Smooth muscle cell (in vitro differentiated cells): Measurements from ENCODE around the gene STK10. TPM values are rescaled to one million over a fixed set of nuclear protein-coding genes. Genes with fewer than 3 reads are reported as not detected.

Source experiments
- DNase-seq: peaks from one replicate; lab custom pipeline; 2025; ENCODE audit not compliant: unreplicated experiment; lab: John Stamatoyannopoulos, UW
- H2AFZ ChIP-seq: fragments of 200-600 bp; sonication (generic); 2 replicates; pipeline ENCODE4 v1.6.0; 2016; ENCODE audit warnings: antibody characterized with exemption, low read depth, mild to moderate bottlenecking
- H3F3A ChIP-seq: fragments of 200-600 bp; sonication (generic); 2 replicates; pipeline ENCODE4 v1.6.0; 2017; ENCODE audit warnings: antibody characterized with exemption, low read depth
- H3K27ac ChIP-seq: fragments of 200-600 bp; sonication (generic); 2 replicates; pipeline ENCODE4 v1.5.1; 2016; ENCODE audit warnings: low read depth, mild to moderate bottlenecking
- H3K27me3 ChIP-seq: fragments of 200-600 bp; sonication (generic); 2 replicates; pipeline ENCODE4 v1.6.1; 2016; ENCODE audit warnings: low read depth, mild to moderate bottlenecking
- H3K36me3 ChIP-seq: fragments of 200-600 bp; sonication (generic); 2 replicates; pipeline ENCODE4 v1.5.1; 2016; ENCODE audit warnings: low read depth
- H3K4me1 ChIP-seq: fragments of 200-600 bp; sonication (generic); 2 replicates; pipeline ENCODE4 v1.5.1; 2016; ENCODE audit warnings: low read depth
- H3K4me2 ChIP-seq: fragments of 200-600 bp; sonication (generic); 2 replicates; pipeline ENCODE4 v1.6.0; 2016; ENCODE audit warnings: mild to moderate bottlenecking
- H3K4me3 ChIP-seq: fragments of 200-600 bp; sonication (generic); 2 replicates; pipeline ENCODE4 v1.5.1; 2016; ENCODE audit warnings: mild to moderate bottlenecking
- H3K79me2 ChIP-seq: fragments of 200-600 bp; sonication (generic); 2 replicates; pipeline ENCODE4 v1.6.0; 2016; ENCODE audit warnings: low read depth, mild to moderate bottlenecking
- H3K9ac ChIP-seq: fragments of 200-600 bp; sonication (generic); 2 replicates; pipeline ENCODE4 v1.6.0; 2016; ENCODE audit warnings: low read depth
- H3K9me3 ChIP-seq: fragments of 200-600 bp; sonication (generic); replicated peaks from 2 replicates; pipeline ENCODE4 v1.5.1; 2016; ENCODE audit warnings: low read depth
- H4K20me1 ChIP-seq: fragments of 200-600 bp; sonication (generic); 2 replicates; pipeline ENCODE4 v1.6.0; 2016; ENCODE audit warnings: low read depth
- WGBS: methylation state at CpG from one replicate; pipeline ENCODE4 v1.1.7; 2016; ENCODE audit warnings: low lambda C conversion rate; 5-methylcytosine and 5-hydroxymethylcytosine counted together
- polyA plus RNA-seq: library from polyadenylated mRNA; unstranded; fragments of >200 nt; fragmentation: Nextera tagmentation; extraction: Ambion mirVana; gene quantifications from 2 replicates; pipeline ENCODE4 v1.2.1, GENCODE V29; 2016
- total RNA-seq: library from RNA; depleted of rRNA; stranded (reverse); fragments of >200 nt; gene quantifications from 2 replicates; pipeline ENCODE4 v1.2.3, GENCODE V29; 2014
- TF ChIP-seq, protein P1 (sequence below): fragments of 200-600 bp; sonication (generic); IDR thresholded peaks from 2 replicates; pipeline ENCODE4 v1.5.1; 2017; ENCODE audit warnings: borderline replicate concordance, mild to moderate bottlenecking, antibody characterized with exemption; ENCODE audit not compliant: insufficient read depth, poor library complexity, severe bottlenecking

The STK10 gene
- total and polyA plus RNA-seq, 2 experiments from 2014 or later = 10.7 to 26.0 TPM

DNA sequence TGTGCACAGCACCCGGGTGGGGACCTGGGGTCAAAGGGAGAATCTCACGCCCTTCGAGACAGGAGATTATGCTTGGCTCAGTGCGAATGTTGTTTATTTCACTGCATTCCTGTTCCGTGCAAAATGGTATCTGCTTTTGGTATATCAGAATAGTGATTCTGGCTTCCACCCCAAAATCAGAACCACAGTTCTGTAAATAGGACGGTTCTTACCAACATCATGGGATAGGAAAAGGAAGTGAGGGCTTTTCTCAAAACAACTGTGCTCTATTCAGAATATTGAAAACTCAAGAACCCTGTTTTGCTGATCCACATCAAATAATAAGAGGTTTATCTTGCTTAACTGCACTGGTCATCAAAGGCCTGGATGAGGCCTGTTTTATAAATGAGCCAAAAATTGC, 129.9 kb downstream of the STK10 start:
- no peak overlapping the region for H2AFZ ChIP-seq
- no peaks in the 10 kb centered on the region for H3F3A ChIP-seq
- no peaks in the 10 kb centered on the region for H3K36me3 ChIP-seq
- no peaks in the 10 kb centered on the region for H3K27me3 ChIP-seq
- H3K9me3 ChIP-seq = no peaks in the 10 kb centered on the region
- H3K27ac ChIP-seq = no peak overlapping the region
- no peak overlapping the region for H3K9ac ChIP-seq
- H3K4me1 ChIP-seq = no peaks in the 10 kb centered on the region
- 94% methylated on average over 6 of the region's 6 CpGs for WGBS
- H3K4me3 ChIP-seq = no peak overlapping the region
- TF ChIP-seq, protein P1, sequence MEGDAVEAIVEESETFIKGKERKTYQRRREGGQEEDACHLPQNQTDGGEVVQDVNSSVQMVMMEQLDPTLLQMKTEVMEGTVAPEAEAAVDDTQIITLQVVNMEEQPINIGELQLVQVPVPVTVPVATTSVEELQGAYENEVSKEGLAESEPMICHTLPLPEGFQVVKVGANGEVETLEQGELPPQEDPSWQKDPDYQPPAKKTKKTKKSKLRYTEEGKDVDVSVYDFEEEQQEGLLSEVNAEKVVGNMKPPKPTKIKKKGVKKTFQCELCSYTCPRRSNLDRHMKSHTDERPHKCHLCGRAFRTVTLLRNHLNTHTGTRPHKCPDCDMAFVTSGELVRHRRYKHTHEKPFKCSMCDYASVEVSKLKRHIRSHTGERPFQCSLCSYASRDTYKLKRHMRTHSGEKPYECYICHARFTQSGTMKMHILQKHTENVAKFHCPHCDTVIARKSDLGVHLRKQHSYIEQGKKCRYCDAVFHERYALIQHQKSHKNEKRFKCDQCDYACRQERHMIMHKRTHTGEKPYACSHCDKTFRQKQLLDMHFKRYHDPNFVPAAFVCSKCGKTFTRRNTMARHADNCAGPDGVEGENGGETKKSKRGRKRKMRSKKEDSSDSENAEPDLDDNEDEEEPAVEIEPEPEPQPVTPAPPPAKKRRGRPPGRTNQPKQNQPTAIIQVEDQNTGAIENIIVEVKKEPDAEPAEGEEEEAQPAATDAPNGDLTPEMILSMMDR = no peak
- no peaks in the 10 kb centered on the region for H3K79me2 ChIP-seq
- H4K20me1 ChIP-seq = no peaks in the 10 kb centered on the region
- H3K4me2 ChIP-seq = no peak overlapping the region
- no peak for DNase-seq

DNA sequence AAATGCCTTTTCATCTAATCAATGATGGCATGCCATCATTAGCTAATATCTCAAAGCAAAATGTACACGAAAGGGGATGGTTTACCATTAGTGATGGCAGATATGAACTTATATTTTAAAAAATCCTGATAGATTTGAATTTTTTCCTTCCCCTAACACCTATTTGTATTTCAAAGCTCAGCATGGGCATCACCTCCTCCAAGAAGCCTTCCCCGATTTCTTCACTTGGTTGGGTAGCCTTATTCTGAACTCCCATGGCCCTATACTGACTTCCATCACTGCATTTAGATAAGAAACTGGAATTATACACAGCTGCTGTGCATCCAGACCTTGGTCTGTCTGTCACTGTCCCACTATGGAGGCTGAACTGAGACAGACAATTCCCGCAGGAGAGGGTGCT, 132.0 kb downstream of the STK10 start:
- Histone ChIP-seq H3K27me3 (no peaks in the 10 kb centered on the region), H4K20me1 (no peaks in the 10 kb centered on the region), H3K4me3 (no peak overlapping the region), H3K79me2 (no peaks in the 10 kb centered on the region), H3K27ac (no peak overlapping the region), H3K9ac (no peak overlapping the region), H2AFZ (no peak overlapping the region), H3K4me2 (no peak overlapping the region), H3F3A (no peaks in the 10 kb centered on the region), H3K36me3 (no peaks in the 10 kb centered on the region), H3K9me3 (no peaks in the 10 kb centered on the region), H3K4me1 (no peaks in the 10 kb centered on the region)
- 98% methylated on average over 3 of the region's 3 CpGs for WGBS
- TF ChIP-seq, protein P1 = no peak
- DNase-seq = no peak

DNA sequence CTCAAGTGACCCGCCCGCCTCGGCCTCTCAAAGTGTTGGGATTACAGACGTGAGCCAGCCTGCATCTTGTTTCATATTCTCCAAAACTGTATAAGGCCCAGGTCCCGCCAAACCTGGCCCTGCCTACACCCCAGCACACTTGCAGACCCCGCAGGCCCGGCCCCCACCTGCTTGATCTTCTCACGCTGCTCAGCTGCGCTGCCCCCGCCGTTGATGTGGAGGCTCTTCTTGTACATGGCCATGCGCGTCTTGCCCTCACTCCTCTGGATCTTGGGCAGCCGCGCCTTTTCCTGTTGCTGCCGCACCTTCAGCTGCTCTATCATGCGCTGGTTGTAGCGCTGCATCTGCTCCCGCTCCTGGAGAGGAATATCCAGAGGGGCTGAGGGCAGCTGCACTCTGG, 132.6 kb downstream of the STK10 start:
- Histone ChIP-seq H3K79me2 (no peaks in the 10 kb centered on the region), H3K27me3 (no peaks in the 10 kb centered on the region), H3K4me3 (no peak overlapping the region), H3K36me3 (no peaks in the 10 kb centered on the region), H4K20me1 (no peaks in the 10 kb centered on the region), H3K4me2 (no peak overlapping the region), H3K9ac (no peak overlapping the region), H2AFZ (no peak overlapping the region), H3K9me3 (no peaks in the 10 kb centered on the region), H3F3A (no peaks in the 10 kb centered on the region), H3K27ac (no peak overlapping the region), H3K4me1 (no peaks in the 10 kb centered on the region)
- TF ChIP-seq, protein P1 = no peak
- WGBS = 98% methylated on average over 19 of the region's 19 CpGs
- DNase-seq = no peak

DNA sequence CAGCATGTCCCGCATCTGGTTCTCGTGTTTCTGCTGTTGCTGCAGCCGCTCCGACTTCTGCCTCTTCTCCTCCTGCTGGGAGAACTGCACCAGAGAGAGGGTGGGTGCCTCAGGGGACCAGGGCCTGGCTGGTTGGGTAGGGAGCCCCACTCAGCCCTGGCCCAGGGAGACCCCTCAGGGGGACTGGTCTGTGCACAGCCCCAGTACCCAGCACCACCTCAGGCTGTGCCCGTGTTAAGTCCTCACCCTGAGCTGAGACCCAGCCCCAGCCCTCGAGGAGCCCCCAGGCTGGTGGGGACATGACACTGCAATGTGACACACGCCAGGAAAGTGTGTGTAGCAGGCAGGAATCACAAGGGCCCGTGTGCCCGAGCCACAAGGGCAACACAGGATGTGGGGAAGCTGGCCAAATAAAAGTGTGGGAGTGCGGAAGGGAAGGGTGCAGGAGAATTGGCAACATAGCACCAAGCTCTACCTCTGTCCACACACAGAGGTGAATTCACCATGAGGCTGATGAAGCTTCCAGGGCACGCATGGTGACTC, 133.3 kb downstream of the STK10 start:
- TF ChIP-seq, protein P1 = no peak
- H3K4me3 ChIP-seq = no peak overlapping the region
- no peaks in the 10 kb centered on the region for H3K36me3 ChIP-seq
- no peak overlapping the region for H3K27ac ChIP-seq
- DNase-seq = no peak
- H3K9ac ChIP-seq = no peak overlapping the region
- no peaks in the 10 kb centered on the region for H3K27me3 ChIP-seq
- no peaks in the 10 kb centered on the region for H3K79me2 ChIP-seq
- H3K4me2 ChIP-seq = no peak overlapping the region
- H3K4me1 ChIP-seq = no peaks in the 10 kb centered on the region
- H4K20me1 ChIP-seq = no peaks in the 10 kb centered on the region
- 95% methylated on average over 11 of the region's 11 CpGs for WGBS
- no peaks in the 10 kb centered on the region for H3K9me3 ChIP-seq
- no peaks in the 10 kb centered on the region for H3F3A ChIP-seq
- no peak overlapping the region for H2AFZ ChIP-seq
